GM23248 (cell line): ENCODE data around the gene RBP5.

ENCODE experiments used
- EZH2 ChIP-seq: fragments of 200-600 bp; sonication (generic); IDR thresholded peaks from 2 replicates; pipeline ENCODE4 v1.6.1; 2018; ENCODE audit warnings: antibody characterized with exemption, mild to moderate bottlenecking; ENCODE audit not compliant: insufficient read depth, poor library complexity, severe bottlenecking
- EZH2phosphoT487 ChIP-seq: fragments of 200-600 bp; sonication (generic); IDR thresholded peaks from 2 replicates; pipeline ENCODE4 v1.6.1; 2018; ENCODE audit warnings: antibody characterized with exemption, moderate library complexity, mild to moderate bottlenecking, low read depth; ENCODE audit not compliant: insufficient read depth

DNA sequence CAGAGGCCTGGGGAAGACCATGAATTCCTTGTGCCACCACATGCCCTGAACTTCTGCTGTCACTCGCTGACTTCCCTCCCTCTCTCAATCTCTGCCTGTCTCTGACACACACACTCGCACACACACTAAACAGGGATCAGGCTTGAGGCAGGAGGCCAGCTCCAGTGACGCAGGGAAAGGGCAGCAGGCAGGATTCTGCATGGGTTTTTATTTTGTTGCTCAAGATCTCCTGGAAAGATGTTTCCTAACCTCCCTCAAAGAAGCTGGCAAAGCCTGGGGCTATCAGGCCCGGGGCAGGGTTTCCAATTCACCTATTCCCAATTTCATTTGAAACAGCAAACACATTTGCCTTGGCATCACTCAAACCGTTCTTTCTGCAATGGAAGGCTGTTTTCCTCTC is 33.1 kb upstream of the RBP5 start:
- TF ChIP-seq EZH2phosphoT487, result no peak
- TF ChIP-seq EZH2, result no peak
